H1 (cell line): ENCODE measurements around the gene TCEAL6. TPM values are rescaled to one million over a fixed set of nuclear protein-coding genes. Genes with fewer than 3 reads are reported as not detected.

Experiments
- CTCF ChIA-PET: fragments of 300-600 bp; sonication (Branson Sonifier 250); formaldehyde crosslinking; loops from one replicate; lab custom pipeline; 2021; ENCODE audit not compliant: partially characterized antibody; lab: Charles Lee
- POLR2A ChIA-PET: fragments of 300-600 bp; sonication (Branson Sonifier 250); formaldehyde crosslinking; loops from one replicate; lab custom pipeline; 2021; ENCODE audit warnings: inconsistent platforms; ENCODE audit not compliant: partially characterized antibody; lab: Charles Lee
- DNase-seq, 2 experiments: peaks; one replicate each; pipeline versions ENCODE4 v3.0.0 to v3.0.0-alpha.2; 2010 to 2022; ENCODE audit warnings: low spot score in 2 of 2, low read depth in 1 of 2, mixed read lengths in 1 of 2
- FAIRE-seq: peaks from 2 replicates; lab custom pipeline; 2011; peaks lifted over from hg19 to GRCh38; lab: Jason Lieb, UNC
- H2AFZ ChIP-seq: 2 replicates; pipeline ENCODE4 v1.8.1; 2012; ENCODE audit warnings: low read length, inconsistent platforms
- H2AK5ac ChIP-seq: 2 replicates; pipeline ENCODE4 v1.6.1; 2013; ENCODE audit warnings: low read depth, low read length
- H2BK120ac ChIP-seq: replicated peaks from 2 replicates; pipeline ENCODE3; 2013; ENCODE audit warnings: low read depth, low read length, inconsistent platforms
- H2BK12ac ChIP-seq: 2 replicates; pipeline ENCODE4 v1.6.1; 2013; ENCODE audit warnings: low read depth, low read length
- H2BK15ac ChIP-seq: 2 replicates; pipeline ENCODE4 v1.6.1; 2013; ENCODE audit warnings: low read length
- H2BK20ac ChIP-seq: 2 replicates; pipeline ENCODE4 v1.6.1; 2013; ENCODE audit warnings: low read length
- H2BK5ac ChIP-seq: 2 replicates; pipeline ENCODE4 v1.6.1; 2013; ENCODE audit warnings: low read depth, low read length
- H3K14ac ChIP-seq: 2 replicates; pipeline ENCODE4 v1.6.1; 2013; ENCODE audit warnings: inconsistent platforms; ENCODE audit not compliant: insufficient read length
- H3K18ac ChIP-seq: 2 replicates; pipeline ENCODE4 v1.6.1; 2013; ENCODE audit warnings: low read length; ENCODE audit errors: extremely low read depth
- H3K23ac ChIP-seq: 2 replicates; pipeline ENCODE4 v1.6.1; 2013; ENCODE audit warnings: inconsistent platforms; ENCODE audit not compliant: insufficient read length
- H3K23me2 ChIP-seq: 2 replicates; pipeline ENCODE4 v1.6.1; 2013; ENCODE audit warnings: low read depth, low read length
- H3K27ac ChIP-seq: 2 replicates; pipeline ENCODE4 v1.6.1; 2011; ENCODE audit warnings: low read depth, low read length, inconsistent platforms
- H3K27me3 ChIP-seq, 4 experiments: replicated peaks in 1 of 4; 1 replicate in 1 of 4; 2 replicates in 3 of 4; pipeline versions ENCODE4 v1.6.1 to v1.8.1; 2011 to 2013; ENCODE audit warnings: low read length in 3 of 4, mild to moderate bottlenecking in 3 of 4, inconsistent platforms in 2 of 4, mixed read lengths in 2 of 4, moderate library complexity in 1 of 4; ENCODE audit not compliant: control insufficient read depth in 3 of 4, insufficient read depth in 3 of 4; ENCODE audit errors: extremely low read depth in 1 of 4
- H3K36me3 ChIP-seq, 4 experiments: 2 replicates each; pipeline versions ENCODE4 v1.6.1 to v1.8.1; 2011 to 2013; ENCODE audit warnings: mild to moderate bottlenecking in 4 of 4, low read length in 3 of 4, moderate library complexity in 2 of 4, control low read depth in 1 of 4, inconsistent platforms in 1 of 4; ENCODE audit not compliant: insufficient read depth in 4 of 4, control insufficient read depth in 2 of 4
- H3K4ac ChIP-seq: replicated peaks from 2 replicates; pipeline ENCODE3; 2013; ENCODE audit warnings: low read length, low read depth, mixed read lengths, inconsistent platforms; ENCODE audit not compliant: insufficient read length
- H3K4me1 ChIP-seq, 4 experiments: replicated peaks in 1 of 4; 1 replicate in 1 of 4; 2 replicates in 3 of 4; pipeline versions ENCODE4 v1.6.1 to v1.8.1; 2011 to 2013; ENCODE audit warnings: low read length in 3 of 4, inconsistent platforms in 2 of 4, mixed read lengths in 1 of 4; ENCODE audit not compliant: insufficient read depth in 4 of 4, control insufficient read depth in 3 of 4
- H3K4me2 ChIP-seq, 2 experiments: 2 replicates each; pipeline versions ENCODE4 v1.6.1 to v1.8.1; 2011 to 2013; ENCODE audit warnings: low read depth in 2 of 2, low read length in 2 of 2, control low read depth in 1 of 2, inconsistent platforms in 1 of 2, mild to moderate bottlenecking in 1 of 2; ENCODE audit not compliant: insufficient read depth in 1 of 2
- H3K4me3 ChIP-seq, 4 experiments: fragments of 200-600, 300-600 bp in 1 of 4; sonication (generic), shearing (Covaris generic), sonication (Bioruptor Twin) in 1 of 4; 2 replicates each; pipeline versions ENCODE4 v1.5.1 to v1.8.1; 2011 to 2016; ENCODE audit warnings: low read length in 4 of 4, low read depth in 3 of 4, control low read depth in 2 of 4, inconsistent platforms in 2 of 4, mild to moderate bottlenecking in 2 of 4, mixed read lengths in 1 of 4, moderate library complexity in 1 of 4; ENCODE audit not compliant: insufficient read depth in 2 of 4; ENCODE audit errors: extremely low read depth in 1 of 4
- H3K56ac ChIP-seq: replicated peaks from 2 replicates; pipeline ENCODE3; 2013; ENCODE audit warnings: low read depth, mild to moderate bottlenecking, mixed read lengths, low read length, inconsistent platforms; ENCODE audit not compliant: insufficient read length
- H3K79me1 ChIP-seq: 2 replicates; pipeline ENCODE4 v1.6.1; 2013; ENCODE audit warnings: low read depth, low read length, control low read depth
- H3K79me2 ChIP-seq, 2 experiments: 2 replicates each; pipeline versions ENCODE4 v1.6.1 to v1.8.1; 2012 to 2013; ENCODE audit warnings: low read length in 2 of 2, mild to moderate bottlenecking in 2 of 2, inconsistent platforms in 1 of 2; ENCODE audit not compliant: insufficient read depth in 2 of 2, control insufficient read depth in 1 of 2
- H3K9ac ChIP-seq, 4 experiments: replicated peaks in 1 of 4; 1 replicate in 1 of 4; 2 replicates in 3 of 4; pipeline versions ENCODE4 v1.6.1 to v1.8.1; 2011 to 2013; ENCODE audit warnings: low read depth in 3 of 4, low read length in 3 of 4, control low read depth in 2 of 4, mild to moderate bottlenecking in 2 of 4, moderate library complexity in 2 of 4, inconsistent platforms in 1 of 4; ENCODE audit errors: extremely low read depth in 1 of 4
- H3K9me3 ChIP-seq, 2 experiments: 2 replicates each; pipeline versions ENCODE4 v1.6.1 to v1.8.1; 2012 to 2013; ENCODE audit warnings: mild to moderate bottlenecking in 2 of 2, moderate library complexity in 2 of 2, control low read depth in 1 of 2, inconsistent platforms in 1 of 2, low read depth in 1 of 2, low read length in 1 of 2, mixed read lengths in 1 of 2; ENCODE audit not compliant: insufficient read depth in 2 of 2
- H4K20me1 ChIP-seq, 2 experiments: replicated peaks in 1 of 2; 2 replicates each; pipeline versions ENCODE3 to v1.8.1; 2011 to 2013; ENCODE audit warnings: inconsistent platforms in 2 of 2, low read length in 2 of 2, mild to moderate bottlenecking in 1 of 2; ENCODE audit not compliant: insufficient read depth in 2 of 2, control insufficient read depth in 1 of 2
- H4K5ac ChIP-seq: 2 replicates; pipeline ENCODE4 v1.6.1; 2013; ENCODE audit warnings: low read length, low read depth, mixed read lengths, inconsistent platforms; ENCODE audit not compliant: insufficient read length
- H4K8ac ChIP-seq: 2 replicates; pipeline ENCODE4 v1.8.0; 2013; ENCODE audit warnings: mild to moderate bottlenecking, moderate library complexity, low read length, inconsistent platforms; ENCODE audit not compliant: insufficient read depth; ENCODE audit errors: extremely low read depth
- H4K91ac ChIP-seq: replicated peaks from 2 replicates; pipeline ENCODE3; 2013; ENCODE audit warnings: low read length, mixed read lengths, inconsistent platforms; ENCODE audit not compliant: insufficient read length
- CBX5 ChIP-seq: fragments of 300-800, 300-1000 bp; sonication (generic); IDR thresholded peaks from 2 replicates; pipeline ENCODE4 v1.7.1; 2016; ENCODE audit warnings: antibody characterized with exemption, low read length, low read depth
- CHD1 ChIP-seq: IDR thresholded peaks from 2 replicates; pipeline ENCODE4 v1.6.1; 2012; ENCODE audit warnings: low read depth, low read length, improper control_type of control experiment
- EZH2 ChIP-seq: fragments of 200-600 bp; sonication (generic); IDR thresholded peaks from 2 replicates; pipeline ENCODE4 v1.7.1; 2012; ENCODE audit warnings: low read depth, mild to moderate bottlenecking, moderate library complexity, low read length, inconsistent platforms; ENCODE audit not compliant: severe bottlenecking
- HDAC6 ChIP-seq: IDR thresholded peaks from one replicate; pipeline ENCODE4 v1.7.1; 2012; ENCODE audit warnings: low read depth, mild to moderate bottlenecking, inconsistent platforms, low read length, moderate library complexity
- JUND ChIP-seq: IDR thresholded peaks from 2 replicates; pipeline ENCODE4 v1.6.1; 2011; ENCODE audit warnings: mild to moderate bottlenecking, improper control_type of control experiment, low read length
- KDM4A ChIP-seq: IDR thresholded peaks from one replicate; pipeline ENCODE4 v1.7.1; 2012; ENCODE audit warnings: low read depth, mild to moderate bottlenecking, moderate library complexity, low read length, inconsistent platforms; ENCODE audit not compliant: severe bottlenecking
- NRF1 ChIP-seq: IDR thresholded peaks from 2 replicates; pipeline ENCODE4 v1.6.1; 2011; ENCODE audit warnings: mild to moderate bottlenecking, low read depth, low read length, improper control_type of control experiment
- SIX5 ChIP-seq: IDR thresholded peaks from 2 replicates; pipeline ENCODE4 v1.6.1; 2011; ENCODE audit warnings: mild to moderate bottlenecking, low read depth, low read length
- SP4 ChIP-seq: IDR thresholded peaks from 2 replicates; pipeline ENCODE4 v1.6.1; 2012; ENCODE audit warnings: low read length, inconsistent platforms
- SRF ChIP-seq: IDR thresholded peaks from 2 replicates; pipeline ENCODE4 v1.6.1; 2011; ENCODE audit warnings: mild to moderate bottlenecking, low read depth, low read length, moderate library complexity
- WGBS, 2 experiments: shearing (Covaris generic) in 1 of 2; methylation state at CpG; one replicate each; pipeline versions ENCODE4 v1.1.6 to v1.1.7; 2013 to 2015; ENCODE audit warnings: low lambda C conversion rate in 2 of 2, mixed read lengths in 2 of 2, inconsistent platforms in 1 of 2, low coverage in 1 of 2, missing lambda C conversion rate in 1 of 2; ENCODE audit not compliant: insufficient replicate concordance in 2 of 2, insufficient coverage in 1 of 2, insufficient read length in 1 of 2; ENCODE audit errors: extremely low coverage in 1 of 2, missing lambda C conversion rate in 1 of 2; 5-methylcytosine and 5-hydroxymethylcytosine counted together
- polyA plus RNA-seq, 7 experiments: library from polyadenylated mRNA; depleted of rRNA in 3 of 7; stranded (reverse) in 5 of 7; unstranded in 2 of 7; fragments of >200 nt in 5 of 7; fragments of 200-250 nt in 2 of 7; gene quantifications; 1 replicate in 5 of 7; 2 replicates in 1 of 7; 4 replicates in 1 of 7; pipeline versions ENCODE4 v1.2.1 to v1.2.3, GENCODE V29; 2011 to 2013; ENCODE audit warnings: missing spikeins in 2 of 7, mixed read lengths in 2 of 7
- total RNA-seq: library from RNA; stranded (reverse); fragmentation: NEBNext Ultra II Directional; extraction: Animal tissue kit (Norgen Biotek cat#: 25700); gene quantifications from 2 replicates; pipeline ENCODE4 v1.2.1, GENCODE V29; 2021

Gene TCEAL6
- total and polyA plus RNA-seq, 2 of the 8 experiments (the other 6 are each of a cell fraction or from before 2014, with no cell fraction given): not detected

DNA sequence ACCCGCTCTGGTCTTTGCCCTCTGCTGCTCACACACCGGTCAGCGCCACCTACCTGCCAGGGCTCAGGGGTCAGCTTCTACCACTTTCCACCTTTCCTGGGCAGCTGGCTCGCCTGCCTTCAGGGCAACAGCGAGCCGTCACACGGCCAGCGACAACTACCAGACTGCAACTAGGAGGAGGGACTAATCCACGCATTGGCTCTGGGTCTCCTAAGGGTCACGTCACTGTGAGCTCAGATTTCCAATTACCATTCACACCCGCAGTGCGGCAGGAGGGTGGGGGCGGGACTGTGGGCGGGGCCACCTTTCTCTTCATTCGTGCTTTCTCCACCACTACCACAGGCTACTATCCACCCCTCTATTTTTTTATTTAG, 13.5 kb upstream of the TCEAL6 start, which contains the start of gene BEX5:
BEX5 (minus strand) TSS at position 172 of the 374 bp plus-strand sequence. CDS start 1,712 bp downstream, outside the sequence.
- H2BK15ac ChIP-seq: no peak within 1 kb of the TSS
- no peak within 1 kb of the TSS for H3K18ac ChIP-seq
- ChIA-PET POLR2A (no interaction called here), CTCF (no interaction called here)
- no peak within 1 kb of the TSS for H2BK20ac ChIP-seq
- H3K23ac ChIP-seq: no peak within 1 kb of the TSS
- no peak within 1 kb of the TSS for H4K91ac ChIP-seq
- no peak within 1 kb of the TSS for H4K5ac ChIP-seq
- H3K14ac ChIP-seq: no peak within 1 kb of the TSS
- H3K27me3 ChIP-seq: no peaks in the 10 kb centered on the region
- H3K4me3 ChIP-seq: peak within 1 kb of the TSS in 1 of 4 experiments; percentile 51; a peak in 1 of 8 replicates
- H3K27ac ChIP-seq: no peak within 1 kb of the TSS
- FAIRE-seq (no peak), DNase-seq (peak in 1 of 2 experiments; percentile 21)
- H3K4me1 ChIP-seq: no peaks in the 10 kb centered on the region
- H2AK5ac ChIP-seq: no peak within 1 kb of the TSS
- no peaks in the 10 kb centered on the region for H4K20me1 ChIP-seq
- no peaks in the 10 kb centered on the region for H3K36me3 ChIP-seq
- H3K56ac ChIP-seq: no peak within 1 kb of the TSS
- no peak within 1 kb of the TSS for H2BK12ac ChIP-seq
- H3K4ac ChIP-seq: no peak within 1 kb of the TSS
- no peak for TF ChIP-seq EZH2
- TF ChIP-seq HDAC6: no peak
- no peak for TF ChIP-seq SRF
- no peak for TF ChIP-seq CBX5
- no peak for TF ChIP-seq SIX5
- no peak for TF ChIP-seq NRF1
- TF ChIP-seq CHD1: no peak
- TF ChIP-seq JUND: no peak
- no peak for TF ChIP-seq KDM4A
- no peak for TF ChIP-seq SP4
- no peak within 1 kb of the TSS for H2BK5ac ChIP-seq
- H3K4me2 ChIP-seq: peak within 1 kb of the TSS in 1 of 2 experiments; percentile 80; a peak in 2 of 4 replicates
- H2AFZ ChIP-seq: no peak within 1 kb of the TSS
- H2BK120ac ChIP-seq: no peak within 1 kb of the TSS
- H3K79me1 ChIP-seq: no peaks in the 10 kb centered on the region
- H3K79me2 ChIP-seq: no peaks in the 10 kb centered on the region
- H4K8ac ChIP-seq: peak within 1 kb of the TSS; percentile 2; the same call in 1 of the 2 replicates
- peaks cover 5% of the 10 kb centered on the region for H3K23me2 ChIP-seq
- H3K9me3 ChIP-seq: peaks cover 7 to 36% of the 10 kb centered on the region in 2 experiments; a peak in 3 of 4 replicates
- WGBS, 2 experiments: 85% methylated on average over 4 of the region's 15 CpGs; no CpG with 5 or more reads in 1 of the 2 experiments
- H3K9ac ChIP-seq: no peak within 1 kb of the TSS; a peak in 1 of 7 replicates
